Right lobe of liver (tissue), 4 donors: ENCODE measurements around the gene TOX3.

Experiments
- POLR2A ChIP-seq: fragments of 450-650 bp; IDR thresholded peaks from one replicate; pipeline ENCODE4 v1.6.1; 2017; ENCODE audit warnings: antibody characterized with exemption, mild to moderate bottlenecking
- TF ChIP-seq, protein P1 (sequence below), 4 donors: fragments of 200-600 bp in 3 of 4; fragments of 450-650 bp in 1 of 4; IDR thresholded peaks; one replicate each; pipeline versions ENCODE4 v1.5.1 to v1.8.0; 2016 to 2022; ENCODE audit warnings: antibody characterized with exemption in 4 of 4, mild to moderate bottlenecking in 2 of 4
- donor health status: DM: no; HTN: no; CAD: no.
- donor health status: DM: no; HTN: no; CAD: no.
- donor health status: DM: no; HTN: yes; CAD: no.

DNA sequence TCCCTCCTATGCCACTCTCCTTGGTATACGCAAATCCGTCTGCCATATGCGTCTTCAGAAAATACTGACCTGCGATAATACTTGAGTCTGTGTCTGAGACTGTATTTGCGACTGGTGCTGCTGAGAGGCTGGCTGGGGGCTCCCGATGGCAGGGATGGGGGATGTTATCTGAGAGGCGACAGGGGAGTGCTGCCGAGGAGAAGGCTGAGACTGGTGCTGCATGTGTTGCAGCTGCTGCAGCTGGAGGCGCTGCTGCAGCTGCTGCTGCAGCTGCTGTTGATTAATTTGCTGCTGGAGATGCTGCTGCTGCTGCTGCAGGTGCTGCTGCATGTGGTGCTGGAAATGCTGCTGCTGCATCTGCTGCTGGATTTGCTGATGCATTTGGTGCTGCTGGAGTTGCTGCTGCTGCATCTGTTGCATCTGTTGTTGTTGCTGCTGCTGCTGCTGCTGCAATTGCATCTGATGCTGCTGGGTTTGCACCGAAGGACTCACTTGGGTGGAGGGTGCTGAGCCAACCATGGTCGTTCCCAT, 107.7 kb downstream of the TOX3 start:
- TF ChIP-seq, protein P1, sequence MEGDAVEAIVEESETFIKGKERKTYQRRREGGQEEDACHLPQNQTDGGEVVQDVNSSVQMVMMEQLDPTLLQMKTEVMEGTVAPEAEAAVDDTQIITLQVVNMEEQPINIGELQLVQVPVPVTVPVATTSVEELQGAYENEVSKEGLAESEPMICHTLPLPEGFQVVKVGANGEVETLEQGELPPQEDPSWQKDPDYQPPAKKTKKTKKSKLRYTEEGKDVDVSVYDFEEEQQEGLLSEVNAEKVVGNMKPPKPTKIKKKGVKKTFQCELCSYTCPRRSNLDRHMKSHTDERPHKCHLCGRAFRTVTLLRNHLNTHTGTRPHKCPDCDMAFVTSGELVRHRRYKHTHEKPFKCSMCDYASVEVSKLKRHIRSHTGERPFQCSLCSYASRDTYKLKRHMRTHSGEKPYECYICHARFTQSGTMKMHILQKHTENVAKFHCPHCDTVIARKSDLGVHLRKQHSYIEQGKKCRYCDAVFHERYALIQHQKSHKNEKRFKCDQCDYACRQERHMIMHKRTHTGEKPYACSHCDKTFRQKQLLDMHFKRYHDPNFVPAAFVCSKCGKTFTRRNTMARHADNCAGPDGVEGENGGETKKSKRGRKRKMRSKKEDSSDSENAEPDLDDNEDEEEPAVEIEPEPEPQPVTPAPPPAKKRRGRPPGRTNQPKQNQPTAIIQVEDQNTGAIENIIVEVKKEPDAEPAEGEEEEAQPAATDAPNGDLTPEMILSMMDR (IDR thresholded peaks at IDR 0.05): no peak
- no peak for TF ChIP-seq POLR2A
